A549 (cell line): ENCODE measurements around the gene ASCL5.

Source experiments
- POLR2A ChIP-seq: IDR thresholded peaks from 2 replicates; pipeline ENCODE4 v1.6.1; 2012; ENCODE audit warnings: mild to moderate bottlenecking, low read length
- POLR2AphosphoS2 ChIP-seq: conservative IDR thresholded peaks from 2 replicates; pipeline ENCODE4 v1.6.1; 2012; ENCODE audit warnings: low read length, improper control_type of control experiment, inconsistent platforms
- RCOR1 ChIP-seq: fragments of 150-350 bp; IDR thresholded peaks from 2 replicates; pipeline ENCODE4 v1.6.1; 2014; ENCODE audit warnings: antibody characterized with exemption, low read length, low read depth
- SMC3 ChIP-seq: fragments of >200 bp; sonication (Bioruptor Twin); formaldehyde crosslinking; IDR thresholded peaks from 3 replicates; pipeline ENCODE4 v1.6.1; 2018; ENCODE audit warnings: inconsistent platforms
- SREBF2 ChIP-seq: fragments of 450-650 bp; IDR thresholded peaks from 2 replicates; pipeline ENCODE4 v1.6.1; 2014; ENCODE audit warnings: mild to moderate bottlenecking, moderate library complexity
- ZC3H11A ChIP-seq: fragments of 450-650 bp; IDR thresholded peaks from 2 replicates; pipeline ENCODE4 v1.6.1; 2014; ENCODE audit warnings: antibody characterized with exemption, mild to moderate bottlenecking
- TF ChIP-seq, protein P1 (sequence below): fragments of >200 bp; sonication (Bioruptor Twin); formaldehyde crosslinking; IDR thresholded peaks from 3 replicates; pipeline ENCODE4 v1.5.1; 2016
- TF ChIP-seq, protein P2 (sequence below): fragments of 450-650 bp; IDR thresholded peaks from 2 replicates; pipeline ENCODE4 v1.6.1; 2014; ENCODE audit warnings: antibody characterized with exemption

DNA sequence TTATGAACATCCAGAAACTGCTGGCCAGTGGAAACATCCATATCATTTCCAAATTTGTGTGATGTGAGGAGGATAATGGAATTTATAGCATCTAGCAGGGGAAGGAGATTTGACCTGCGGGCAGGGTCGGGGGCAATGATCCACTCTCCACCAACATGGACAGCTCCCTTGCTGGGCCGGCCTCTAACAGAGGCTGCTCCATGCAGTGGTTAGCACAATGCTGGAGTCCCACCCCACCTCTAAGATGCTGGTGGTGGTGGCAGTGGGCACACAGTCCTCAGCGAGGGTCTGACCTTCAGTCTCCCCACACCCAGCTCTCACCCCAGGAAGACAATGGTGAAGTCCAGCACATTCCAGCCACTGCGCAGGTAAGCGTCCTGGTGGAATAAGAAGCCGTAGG lies 33.4 kb downstream of the ASCL5 start:
- TF ChIP-seq, protein P1, sequence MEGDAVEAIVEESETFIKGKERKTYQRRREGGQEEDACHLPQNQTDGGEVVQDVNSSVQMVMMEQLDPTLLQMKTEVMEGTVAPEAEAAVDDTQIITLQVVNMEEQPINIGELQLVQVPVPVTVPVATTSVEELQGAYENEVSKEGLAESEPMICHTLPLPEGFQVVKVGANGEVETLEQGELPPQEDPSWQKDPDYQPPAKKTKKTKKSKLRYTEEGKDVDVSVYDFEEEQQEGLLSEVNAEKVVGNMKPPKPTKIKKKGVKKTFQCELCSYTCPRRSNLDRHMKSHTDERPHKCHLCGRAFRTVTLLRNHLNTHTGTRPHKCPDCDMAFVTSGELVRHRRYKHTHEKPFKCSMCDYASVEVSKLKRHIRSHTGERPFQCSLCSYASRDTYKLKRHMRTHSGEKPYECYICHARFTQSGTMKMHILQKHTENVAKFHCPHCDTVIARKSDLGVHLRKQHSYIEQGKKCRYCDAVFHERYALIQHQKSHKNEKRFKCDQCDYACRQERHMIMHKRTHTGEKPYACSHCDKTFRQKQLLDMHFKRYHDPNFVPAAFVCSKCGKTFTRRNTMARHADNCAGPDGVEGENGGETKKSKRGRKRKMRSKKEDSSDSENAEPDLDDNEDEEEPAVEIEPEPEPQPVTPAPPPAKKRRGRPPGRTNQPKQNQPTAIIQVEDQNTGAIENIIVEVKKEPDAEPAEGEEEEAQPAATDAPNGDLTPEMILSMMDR: no peak
- TF ChIP-seq SMC3 (no peak), ZC3H11A (no peak), POLR2A (no peak), SREBF2 (no peak), RCOR1 (no peak), POLR2AphosphoS2 (no peak)
- TF ChIP-seq, protein P2, sequence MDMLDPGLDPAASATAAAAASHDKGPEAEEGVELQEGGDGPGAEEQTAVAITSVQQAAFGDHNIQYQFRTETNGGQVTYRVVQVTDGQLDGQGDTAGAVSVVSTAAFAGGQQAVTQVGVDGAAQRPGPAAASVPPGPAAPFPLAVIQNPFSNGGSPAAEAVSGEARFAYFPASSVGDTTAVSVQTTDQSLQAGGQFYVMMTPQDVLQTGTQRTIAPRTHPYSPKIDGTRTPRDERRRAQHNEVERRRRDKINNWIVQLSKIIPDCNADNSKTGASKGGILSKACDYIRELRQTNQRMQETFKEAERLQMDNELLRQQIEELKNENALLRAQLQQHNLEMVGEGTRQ: no peak
